Measurements from ENCODE around the gene KCNH2.

Gene KCNH2

GRCh38 chr7:150901160-150902035 is 76.7 kb downstream of the KCNH2 start:
- TF ChIP-seq SP2 (tag by site-specific recombination; IDR thresholded peaks at IDR 0.05) (no peak), ZNF549 (tag by site-specific recombination; IDR thresholded peaks at IDR 0.05) (no peak), ZBTB11 (tag by site-specific recombination; conservative IDR thresholded peaks at IDR 0.05; ENCODE audit: low read depth) (no peak), ZNF707 (tag by site-specific recombination; IDR thresholded peaks at IDR 0.05) (no peak), ZNF426 (tag by site-specific recombination; IDR thresholded peaks at IDR 0.05) (no peak), ZNF596 (tag by site-specific recombination; IDR thresholded peaks at IDR 0.05) (no peak), GLI4 (tag by site-specific recombination; IDR thresholded peaks at IDR 0.05) (no peak), ZBTB21 (tag by site-specific recombination; IDR thresholded peaks at IDR 0.05) (no peak), ZXDB (tag by site-specific recombination; IDR thresholded peaks at IDR 0.05) (no peak), REST (tag by site-specific recombination; IDR thresholded peaks at IDR 0.05) (no peak), ZNF777 (tag by site-specific recombination; IDR thresholded peaks at IDR 0.05; ENCODE audit: borderline replicate concordance) (no peak)
- TF ChIP-seq, protein P1, sequence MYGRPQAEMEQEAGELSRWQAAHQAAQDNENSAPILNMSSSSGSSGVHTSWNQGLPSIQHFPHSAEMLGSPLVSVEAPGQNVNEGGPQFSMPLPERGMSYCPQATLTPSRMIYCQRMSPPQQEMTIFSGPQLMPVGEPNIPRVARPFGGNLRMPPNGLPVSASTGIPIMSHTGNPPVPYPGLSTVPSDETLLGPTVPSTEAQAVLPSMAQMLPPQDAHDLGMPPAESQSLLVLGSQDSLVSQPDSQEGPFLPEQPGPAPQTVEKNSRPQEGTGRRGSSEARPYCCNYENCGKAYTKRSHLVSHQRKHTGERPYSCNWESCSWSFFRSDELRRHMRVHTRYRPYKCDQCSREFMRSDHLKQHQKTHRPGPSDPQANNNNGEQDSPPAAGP (tag by site-specific recombination; IDR thresholded peaks at IDR 0.05), result no peak
- Histone ChIP-seq H3K4me3 (ENCODE audit: low read depth, low read length) (no peak overlapping the region), H3K27ac (ENCODE audit: extremely low read depth, low read depth, low read length) (no peak overlapping the region), H3K9me3 (ENCODE audit: control insufficient read depth, insufficient read depth, low read depth, low read length) (no peaks in the 10 kb centered on the region), H3K4me1 (ENCODE audit: control insufficient read depth, insufficient read depth, low read length) (no peaks in the 10 kb centered on the region), H3K36me3 (ENCODE audit: control insufficient read depth in 2 of 2, insufficient read depth in 1 of 2, low read length in 2 of 2) (no peaks in the 10 kb centered on the region)
- CTCF ChIA-PET, result interaction anchor here (0.5 to 1.4 kb wide), 5 partner anchors 14 to 89 kb away, joined by 3 to 5 read pairs (median 3); partner anchors contain the start of gene NOS3
- POLR2A ChIA-PET, result interaction anchor here (0.5 kb wide), 1 partner anchor 115 kb away, joined by 3 read pairs; no protein-coding TSS in a partner anchor

DNA sequence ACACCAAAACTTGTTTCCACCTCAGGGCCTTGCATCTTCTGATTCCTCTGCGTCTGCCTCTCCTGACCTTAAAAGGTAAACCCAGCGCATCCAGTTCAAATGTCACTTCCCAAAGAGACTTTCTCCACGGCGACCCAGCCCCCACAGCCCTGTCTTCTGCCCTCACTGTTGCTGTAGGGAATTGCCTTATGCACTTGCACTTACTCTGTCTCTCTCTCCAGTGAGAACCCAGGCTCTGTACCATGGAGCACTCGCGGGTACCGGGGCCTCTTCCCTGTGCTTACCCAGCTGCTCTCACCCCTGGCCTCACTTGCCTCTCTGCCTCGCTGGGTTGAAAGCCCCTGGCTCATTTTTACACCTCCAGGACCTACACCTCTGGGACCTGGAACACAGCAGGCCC is 77.4 kb downstream of the KCNH2 start:
- H3K4me1 ChIP-seq (ENCODE audit: control insufficient read depth, insufficient read depth, low read length), result no peaks in the 10 kb centered on the region
- CTCF ChIA-PET, result interaction anchor here (0.5 to 1.4 kb wide), 2 partner anchors 62 to 89 kb away, joined by 3 to 5 read pairs; no protein-coding TSS in a partner anchor
- POLR2A ChIA-PET, result interaction anchor here (0.5 kb wide), 1 partner anchor 115 kb away, joined by 3 read pairs; no protein-coding TSS in a partner anchor
- no peaks in the 10 kb centered on the region for H3K9me3 ChIP-seq (ENCODE audit: control insufficient read depth, insufficient read depth, low read depth, low read length)
- no peak overlapping the region for H3K27ac ChIP-seq (ENCODE audit: extremely low read depth, low read depth, low read length)
- no peak overlapping the region for H3K4me3 ChIP-seq (ENCODE audit: low read depth, low read length)
- no peaks in the 10 kb centered on the region for H3K36me3 ChIP-seq (ENCODE audit: control insufficient read depth in 2 of 2, insufficient read depth in 1 of 2, low read length in 2 of 2)
- TF ChIP-seq SCRT2 (tag by site-specific recombination; IDR thresholded peaks at IDR 0.05) (no peak), PRDM1 (tag by site-specific recombination; IDR thresholded peaks at IDR 0.05) (no peak), MYNN (tag by site-specific recombination; IDR thresholded peaks at IDR 0.05; ENCODE audit: borderline replicate concordance) (no peak), ZNF148 (tag by site-specific recombination; IDR thresholded peaks at IDR 0.05; ENCODE audit: borderline replicate concordance) (no peak), ZNF18 (tag by site-specific recombination; IDR thresholded peaks at IDR 0.05) (no peak), ZBTB48 (tag by site-specific recombination; IDR thresholded peaks at IDR 0.05) (no peak), ZNF785 (tag by site-specific recombination; IDR thresholded peaks at IDR 0.05) (no peak), MZF1 (tag by site-specific recombination; IDR thresholded peaks at IDR 0.05; ENCODE audit: borderline replicate concordance) (no peak), ZNF600 (tag by site-specific recombination; IDR thresholded peaks at IDR 0.05) (no peak), ZNF510 (tag by site-specific recombination; IDR thresholded peaks at IDR 0.05; ENCODE audit: insufficient replicate concordance) (no peak)

All from HEK293 (cell line).